Left renal cortex interstitium (tissue), 4 donors: ENCODE data around the gene TPRN. TPM values are rescaled to one million over a fixed set of nuclear protein-coding genes. Genes with fewer than 3 reads are reported as not detected.

Experiments
- DNase-seq, 4 donors: peaks; one replicate each; pipeline ENCODE4 v3.0.0-alpha.2; 2013; ENCODE audit warnings: low read depth in 4 of 4, low spot score in 2 of 4, missing footprints in 1 of 4
- polyA plus RNA-seq, 4 donors: library from polyadenylated mRNA; unstranded; fragments of 120-200 nt; gene quantifications; one replicate each; pipeline ENCODE4 v1.2.1, GENCODE V29; 2013; ENCODE audit not compliant: insufficient read length in 4 of 4

The TPRN gene
- polyA plus RNA-seq, 4 donors: 12.8 to 15.4 (median 14.7) TPM

GRCh38 chr9:137225699-137226331, 25.3 kb upstream of the TPRN start:
- no peak for DNase-seq

- DNase-seq: no peak
Observed at GRCh38 chr9:137224830-137225694, 24.5 kb upstream of the TPRN start, which contains the start of gene CYSRT1. Gene CYSRT1, plus strand, starts transcription at chr9:137225174. Its CDS starts 448 bp downstream, at chr9:137225622.

GRCh38 chr9:137223078-137223970, 22.8 kb upstream of the TPRN start:
- peak; percentile 87 to 94 (median 90) for DNase-seq

- DNase-seq: no peak
Observed at GRCh38 chr9:137222190-137223077, 21.9 kb upstream of the TPRN start, which contains the start of gene RNF208. Gene RNF208, minus strand, starts transcription at chr9:137222240. Its CDS starts 1,028 bp downstream, at chr9:137221212.

- no peak for DNase-seq
Observed at GRCh38 chr9:137221506-137222111, 21.1 kb upstream of the TPRN start.

DNA sequence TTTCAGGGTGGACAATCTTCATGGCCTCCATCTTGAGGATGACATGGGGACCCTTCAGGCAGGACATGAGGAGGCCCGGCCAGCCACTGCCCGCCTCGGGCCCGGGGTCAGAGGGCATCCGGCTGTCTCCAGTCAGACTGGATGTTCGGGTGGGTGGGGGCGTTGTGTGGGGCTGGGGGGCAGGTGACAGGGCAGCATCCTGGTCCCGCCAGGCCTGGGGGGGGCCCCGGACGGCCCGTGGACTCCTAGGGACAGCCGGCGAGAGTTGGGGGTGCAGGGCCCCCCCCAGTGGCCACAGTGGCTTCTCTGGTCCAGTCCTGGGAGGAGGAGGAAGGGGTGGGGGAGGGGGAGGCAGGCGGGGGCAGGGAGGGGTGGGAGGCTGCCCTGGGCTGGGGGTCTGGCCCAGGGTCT, 20.6 kb upstream of the TPRN start:
- DNase-seq: no peak

GRCh38 chr9:137220317-137221094, 20.0 kb upstream of the TPRN start:
- no peak for DNase-seq

DNA sequence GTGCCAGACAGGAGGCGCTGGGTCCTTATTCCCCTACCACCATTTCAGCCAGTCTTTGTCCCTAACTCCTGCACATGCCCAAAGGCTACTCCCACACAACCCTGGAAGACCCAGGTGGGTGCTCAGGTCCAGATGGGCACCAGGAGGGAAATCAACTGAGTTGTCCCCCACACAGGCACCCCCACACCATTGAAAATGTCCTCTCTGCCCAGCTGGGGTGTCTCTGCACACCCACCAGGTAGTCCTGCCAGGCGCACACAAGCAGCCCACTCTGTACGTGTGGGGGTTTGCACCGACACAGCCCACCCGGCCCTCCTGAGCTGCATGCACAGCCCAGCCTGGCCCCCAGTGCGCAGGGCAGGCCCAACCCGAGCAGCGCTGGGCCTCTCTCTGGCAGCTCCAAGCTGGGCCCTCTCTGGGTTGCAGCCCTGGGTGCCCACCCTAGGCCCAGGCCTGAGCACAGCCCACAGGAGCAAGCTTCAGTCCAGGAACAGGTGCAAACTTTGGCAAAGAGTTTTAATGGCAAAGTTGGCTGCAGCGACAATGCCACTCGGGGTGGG, 19.3 kb upstream of the TPRN start:
- no peak for DNase-seq

DNA sequence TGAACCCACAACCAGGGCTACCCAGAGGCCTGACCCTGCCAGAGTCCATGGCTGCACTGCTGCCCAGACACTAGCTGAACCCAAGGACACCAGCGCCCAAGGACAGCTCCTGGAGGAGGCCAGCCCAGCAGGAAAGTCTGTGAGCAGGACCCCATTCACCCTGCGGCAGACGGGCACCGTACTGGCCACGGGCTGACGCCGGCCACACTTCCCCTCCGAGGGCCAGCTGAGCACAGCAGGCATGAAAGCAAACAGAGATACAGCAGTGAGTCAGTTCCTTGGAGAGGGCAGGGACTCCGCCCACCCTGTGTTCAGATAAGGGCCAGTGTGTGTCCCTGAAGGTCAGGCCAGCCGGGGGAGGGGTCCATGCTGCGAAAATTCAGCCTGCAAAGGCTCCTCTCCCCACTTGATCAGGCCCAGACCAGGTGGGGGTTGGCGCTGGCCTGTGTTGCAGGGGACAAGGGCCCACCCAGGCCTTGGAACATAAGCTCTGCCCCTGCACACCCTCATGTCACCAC, 18.3 kb upstream of the TPRN start:
- no peak for DNase-seq

GRCh38 chr9:137218212-137218753, 17.7 kb upstream of the TPRN start:
- no peak for DNase-seq

DNA sequence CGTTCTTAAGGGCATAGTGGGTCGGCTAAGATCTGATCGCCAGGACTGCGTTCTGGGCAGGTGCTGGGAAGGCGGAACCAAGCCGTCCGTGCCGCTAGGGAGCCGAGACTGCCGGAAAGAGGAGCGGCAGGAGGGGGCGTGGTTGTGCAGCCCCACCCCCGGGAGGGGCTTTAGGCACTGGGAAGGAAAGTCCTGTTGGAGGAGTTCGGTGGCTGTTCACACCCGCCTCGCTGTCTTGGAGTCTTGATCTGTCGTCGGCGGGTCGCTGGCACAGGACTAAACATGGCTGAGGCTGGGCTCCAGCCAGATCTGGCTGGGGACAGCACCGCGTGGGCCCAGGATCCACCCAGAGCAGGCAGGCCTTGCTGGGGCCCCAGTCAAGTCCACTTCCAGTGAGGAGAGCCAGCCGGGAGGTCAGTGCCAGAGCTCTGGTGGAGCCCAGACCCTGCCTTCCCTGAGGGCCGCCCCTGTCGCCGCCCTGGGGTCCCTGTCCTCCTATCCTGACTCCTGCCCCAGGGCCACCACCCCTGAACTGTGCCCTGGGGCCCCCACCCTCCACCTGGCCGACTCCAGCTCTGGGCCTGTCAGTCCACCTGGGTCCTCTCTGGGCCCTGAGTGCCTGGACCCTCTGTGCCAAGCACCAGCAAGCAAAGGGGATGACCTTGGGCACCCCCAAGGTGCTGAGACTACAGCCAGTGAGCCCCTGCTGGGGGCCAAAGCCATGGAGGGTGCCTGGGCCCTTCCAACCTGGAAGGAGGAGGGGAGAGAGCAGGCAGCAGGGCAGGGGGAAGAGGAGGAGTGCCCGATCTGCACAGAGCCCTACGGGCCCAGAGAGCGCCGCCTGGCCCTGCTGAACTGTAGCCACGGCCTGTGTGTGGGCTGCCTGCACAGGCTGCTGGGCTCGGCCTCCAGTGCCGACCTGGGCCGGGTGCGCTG, 17.0 kb upstream of the TPRN start:
- DNase-seq: no peak

DNA sequence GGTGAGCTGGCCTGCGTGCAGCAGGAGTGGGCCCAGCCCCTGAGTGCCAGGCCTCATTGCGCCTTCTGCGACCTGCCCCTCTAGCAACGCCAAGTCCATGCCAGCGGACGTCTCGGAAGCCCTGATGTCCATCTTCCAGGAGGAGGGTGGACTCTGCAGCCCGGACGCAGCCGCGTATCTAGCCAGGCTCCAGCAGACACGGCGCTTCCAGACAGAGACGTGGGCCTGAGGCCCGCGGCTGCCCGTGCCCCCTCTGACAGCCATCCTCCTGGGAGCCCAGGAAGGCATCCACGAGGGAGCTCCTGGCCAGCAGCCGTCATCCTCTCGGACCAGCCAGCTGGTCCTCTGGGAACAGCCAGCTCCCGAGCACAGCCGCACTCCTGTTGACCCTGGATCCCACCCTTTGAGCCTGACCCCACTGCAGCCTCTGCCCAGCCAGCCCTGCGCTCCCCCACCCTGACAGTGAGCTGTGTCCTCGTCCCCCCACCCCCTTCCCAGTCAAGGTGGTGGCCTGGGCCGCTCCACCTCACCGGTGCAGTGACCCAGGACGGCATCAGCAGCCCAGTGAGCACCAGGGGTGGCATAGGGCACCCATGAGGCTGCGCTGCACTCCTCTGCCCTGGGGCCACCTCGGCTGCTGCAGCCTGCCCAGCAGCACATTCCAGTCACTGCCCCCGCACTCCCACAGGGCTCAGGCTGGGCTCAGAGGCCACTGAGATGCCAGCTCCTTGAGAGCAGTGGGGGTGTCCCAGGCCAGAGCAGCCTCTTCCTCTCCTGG, 15.8 kb upstream of the TPRN start:
- DNase-seq: no peak

DNA sequence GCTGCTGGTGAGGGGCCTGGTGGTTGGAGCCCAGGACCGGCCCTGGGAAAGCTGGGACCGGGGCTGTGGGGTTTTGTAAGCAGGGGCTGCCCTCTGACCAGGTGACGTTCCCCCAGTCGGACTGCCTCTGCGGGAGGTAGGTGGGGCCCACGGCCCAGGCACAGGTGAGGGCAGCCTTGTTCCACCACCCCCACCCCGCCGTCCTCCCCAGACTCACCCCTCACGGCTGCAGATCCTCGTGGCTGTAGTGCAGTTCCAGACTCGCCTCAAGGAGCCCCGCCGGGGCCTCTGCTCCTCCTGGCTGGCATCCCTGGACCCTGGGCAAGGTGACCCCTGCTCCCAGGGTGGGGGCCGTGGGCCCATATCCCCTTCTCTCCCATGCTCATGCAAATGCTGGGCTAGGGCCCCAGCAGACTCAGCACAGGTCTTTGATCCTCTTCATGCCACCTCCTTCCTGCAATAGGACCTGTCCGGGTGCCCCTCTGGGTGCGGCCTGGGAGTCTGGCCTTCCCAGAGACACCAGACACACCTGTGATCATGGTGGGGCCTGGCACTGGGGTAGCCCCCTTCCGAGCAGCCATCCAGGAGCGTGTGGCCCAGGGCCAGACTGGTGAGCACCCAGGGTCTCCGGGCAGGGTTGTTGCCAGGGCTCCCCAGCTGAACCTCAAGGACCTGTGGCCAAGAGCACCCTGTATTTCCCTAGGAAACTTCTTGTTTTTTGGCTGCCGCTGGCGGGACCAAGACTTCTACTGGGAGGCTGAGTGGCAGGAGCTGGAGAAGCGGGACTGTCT, 14.8 kb upstream of the TPRN start:
- no peak for DNase-seq

GRCh38 chr9:137214620-137215019, 14.1 kb upstream of the TPRN start:
- no peak for DNase-seq
